Karpas-422 (cell line): ENCODE measurements around the gene IRAK4. TPM values are rescaled to one million over a fixed set of nuclear protein-coding genes. Genes with fewer than 3 reads are reported as not detected.
A peak's percentile ranks its signal among the peaks of the same experiment; 100 is the strongest.

Source experiments
- DNase-seq: peaks from one replicate; pipeline ENCODE4 v3.0.0-alpha.2; 2015
- H2AFZ ChIP-seq: fragments of 200-600 bp; sonication (generic); 2 replicates; pipeline ENCODE4 v1.6.1; 2014; ENCODE audit warnings: antibody characterized with exemption, low read length, mixed read lengths
- H3K27ac ChIP-seq: fragments of 200-600 bp; sonication (generic); 2 replicates; pipeline ENCODE4 v1.5.1; 2014; ENCODE audit warnings: mild to moderate bottlenecking, low read length, moderate library complexity
- H3K27me3 ChIP-seq: fragments of 200-600 bp; sonication (generic); 2 replicates; pipeline ENCODE4 v1.6.1; 2014; ENCODE audit warnings: low read length, mixed read lengths
- H3K36me3 ChIP-seq: fragments of 200-600 bp; sonication (generic); 2 replicates; pipeline ENCODE4 v1.6.1; 2014; ENCODE audit warnings: low read length, mixed read lengths; ENCODE audit not compliant: insufficient read depth
- H3K4me1 ChIP-seq: fragments of 200-600 bp; sonication (generic); 2 replicates; pipeline ENCODE4 v1.6.1; 2014; ENCODE audit warnings: mild to moderate bottlenecking, low read length, mixed read lengths
- H3K4me2 ChIP-seq: fragments of 200-600 bp; sonication (generic); 2 replicates; pipeline ENCODE4 v1.6.1; 2014; ENCODE audit warnings: low read length, low read depth, mild to moderate bottlenecking; ENCODE audit not compliant: poor library complexity, severe bottlenecking
- H3K4me3 ChIP-seq: fragments of 200-600 bp; sonication (generic); 2 replicates; pipeline ENCODE4 v1.5.1; 2014; ENCODE audit warnings: mild to moderate bottlenecking, antibody characterized with exemption, low read length, mixed read lengths
- H3K79me2 ChIP-seq: fragments of 200-600 bp; sonication (generic); 2 replicates; pipeline ENCODE4 v1.6.1; 2014; ENCODE audit warnings: mild to moderate bottlenecking, low read length, mixed read lengths
- H3K9ac ChIP-seq: fragments of 200-600 bp; sonication (generic); 2 replicates; pipeline ENCODE4 v1.6.0; 2014; ENCODE audit warnings: low read length
- H3K9me2 ChIP-seq: fragments of 200-600 bp; sonication (generic), shearing (Covaris generic); replicated peaks from 2 replicates; pipeline ENCODE4 v1.6.0; 2014; ENCODE audit warnings: mild to moderate bottlenecking, low read length, moderate library complexity; ENCODE audit not compliant: insufficient read depth
- H3K9me3 ChIP-seq: fragments of 300-700, 200-600 bp; sonication (generic); 2 replicates; pipeline ENCODE4 v1.6.1; 2014; ENCODE audit warnings: low read length, mixed read lengths
- H4K20me1 ChIP-seq: fragments of 200-600 bp; sonication (generic); 2 replicates; pipeline ENCODE4 v1.6.1; 2014; ENCODE audit warnings: mild to moderate bottlenecking, antibody characterized with exemption, low read length, low read depth; ENCODE audit not compliant: insufficient read depth
- total RNA-seq: library from RNA; depleted of rRNA; stranded (reverse); fragments of >200 nt; shearing (Covaris generic); gene quantifications from 2 replicates; pipeline ENCODE4 v1.2.3, GENCODE V29; 2014; ENCODE audit warnings: low replicate concordance

The IRAK4 gene
- total RNA-seq, 1 experiment from 2014 or later = 53.6 TPM

DNA sequence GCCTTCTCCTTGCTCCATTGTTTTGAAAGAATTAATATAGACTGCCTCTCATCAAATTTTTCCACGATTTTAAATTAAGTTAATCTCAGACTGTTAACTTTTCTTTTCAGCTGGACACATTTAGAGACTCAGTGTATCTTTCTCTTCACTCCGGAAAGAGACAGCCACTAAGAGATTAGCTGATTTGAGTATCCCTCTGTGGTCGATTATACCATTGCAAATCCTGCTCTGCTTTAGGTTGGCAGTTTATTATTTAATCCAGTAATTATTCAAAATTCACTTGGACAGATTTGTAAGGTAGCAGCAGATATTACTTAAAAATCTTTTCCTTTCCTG lies 48.0 kb downstream of the IRAK4 start:
- Histone ChIP-seq H3K27ac (peak overlapping the region; percentile 91), H3K4me1 (peaks cover 36% of the 10 kb centered on the region), H2AFZ (peak overlapping the region; percentile 73), H3K9ac (peak overlapping the region; percentile 91), H3K27me3 (no peaks in the 10 kb centered on the region), H3K4me2 (peak overlapping the region; percentile 86), H3K9me2 (no peaks in the 10 kb centered on the region), H3K36me3 (peaks cover 23% of the 10 kb centered on the region), H3K4me3 (peak overlapping the region; percentile 89), H3K79me2 (peaks cover 43% of the 10 kb centered on the region), H3K9me3 (no peaks in the 10 kb centered on the region), H4K20me1 (peaks cover 3% of the 10 kb centered on the region; the same call in 1 of the 2 replicates)
- peak; percentile 71 for DNase-seq

DNA sequence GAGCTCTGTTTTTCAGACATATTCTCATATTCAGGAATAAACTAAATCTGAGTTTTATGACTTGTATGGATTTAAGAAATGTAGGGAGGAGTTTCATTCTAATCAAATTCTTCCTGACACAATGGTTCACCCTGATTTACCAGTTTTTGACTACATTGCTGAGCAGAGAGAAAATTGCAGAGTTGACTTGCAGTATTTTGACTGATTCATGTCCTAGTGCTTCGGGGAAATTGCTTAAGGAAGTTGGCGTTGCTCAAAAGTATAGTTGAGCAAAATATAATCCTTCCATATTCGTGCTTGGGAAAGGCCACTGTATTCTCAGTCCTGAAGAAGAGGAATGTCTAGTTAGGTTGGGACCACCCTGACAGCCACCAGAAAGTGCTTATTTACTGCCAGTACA lies 48.6 kb downstream of the IRAK4 start:
- no peak overlapping the region for H2AFZ ChIP-seq
- no peaks in the 10 kb centered on the region for H3K9me3 ChIP-seq
- H4K20me1 ChIP-seq = peaks cover 3% of the 10 kb centered on the region; the same call in 1 of the 2 replicates
- DNase-seq = no peak
- H3K27me3 ChIP-seq = no peaks in the 10 kb centered on the region
- H3K4me3 ChIP-seq = peak overlapping the region; percentile 89
- H3K4me2 ChIP-seq = peak overlapping the region; percentile 86
- H3K36me3 ChIP-seq = peaks cover 18% of the 10 kb centered on the region
- peaks cover 36% of the 10 kb centered on the region for H3K79me2 ChIP-seq
- H3K9me2 ChIP-seq = no peaks in the 10 kb centered on the region
- H3K27ac ChIP-seq = peak overlapping the region; percentile 91
- H3K9ac ChIP-seq = peak overlapping the region; percentile 91
- H3K4me1 ChIP-seq = peaks cover 36% of the 10 kb centered on the region

- peaks cover 16% of the 10 kb centered on the region for H3K4me1 ChIP-seq
- H3K4me2 ChIP-seq = no peak overlapping the region
- no peak overlapping the region for H3K27ac ChIP-seq
- no peak overlapping the region for H3K4me3 ChIP-seq
- H3K9ac ChIP-seq = no peak overlapping the region
- no peaks in the 10 kb centered on the region for H3K9me3 ChIP-seq
- no peak overlapping the region for H2AFZ ChIP-seq
- H4K20me1 ChIP-seq = no peaks in the 10 kb centered on the region
- DNase-seq = no peak
- no peaks in the 10 kb centered on the region for H3K27me3 ChIP-seq
- H3K79me2 ChIP-seq = no peaks in the 10 kb centered on the region
- H3K9me2 ChIP-seq = no peaks in the 10 kb centered on the region
- H3K36me3 ChIP-seq = no peaks in the 10 kb centered on the region
Measured at GRCh38 chr12:43812057-43812456, 53.3 kb downstream of the IRAK4 start.

- no peak overlapping the region for H3K9ac ChIP-seq
- H3K79me2 ChIP-seq = no peaks in the 10 kb centered on the region
- no peaks in the 10 kb centered on the region for H3K9me3 ChIP-seq
- no peak overlapping the region for H3K4me3 ChIP-seq
- no peaks in the 10 kb centered on the region for H3K27me3 ChIP-seq
- peaks cover 8% of the 10 kb centered on the region for H3K4me1 ChIP-seq
- no peaks in the 10 kb centered on the region for H4K20me1 ChIP-seq
- H3K36me3 ChIP-seq = no peaks in the 10 kb centered on the region
- no peaks in the 10 kb centered on the region for H3K9me2 ChIP-seq
- no peak for DNase-seq
- H3K27ac ChIP-seq = no peak overlapping the region
- H2AFZ ChIP-seq = no peak overlapping the region
- H3K4me2 ChIP-seq = no peak overlapping the region
Measured at GRCh38 chr12:43812926-43813325, 54.2 kb downstream of the IRAK4 start.

GRCh38 chr12:43815416-43815815 lies 56.7 kb downstream of the IRAK4 start:
- Histone ChIP-seq H3K4me1 (peaks cover 8% of the 10 kb centered on the region), H3K27me3 (no peaks in the 10 kb centered on the region), H3K4me2 (peak overlapping the region; percentile 33), H2AFZ (peak overlapping the region; percentile 15; the same call in 1 of the 2 replicates), H3K27ac (no peak overlapping the region), H3K79me2 (no peaks in the 10 kb centered on the region), H4K20me1 (no peaks in the 10 kb centered on the region), H3K9ac (no peak overlapping the region), H3K36me3 (no peaks in the 10 kb centered on the region), H3K9me3 (no peaks in the 10 kb centered on the region), H3K4me3 (no peak overlapping the region), H3K9me2 (no peaks in the 10 kb centered on the region)
- no peak for DNase-seq

DNA sequence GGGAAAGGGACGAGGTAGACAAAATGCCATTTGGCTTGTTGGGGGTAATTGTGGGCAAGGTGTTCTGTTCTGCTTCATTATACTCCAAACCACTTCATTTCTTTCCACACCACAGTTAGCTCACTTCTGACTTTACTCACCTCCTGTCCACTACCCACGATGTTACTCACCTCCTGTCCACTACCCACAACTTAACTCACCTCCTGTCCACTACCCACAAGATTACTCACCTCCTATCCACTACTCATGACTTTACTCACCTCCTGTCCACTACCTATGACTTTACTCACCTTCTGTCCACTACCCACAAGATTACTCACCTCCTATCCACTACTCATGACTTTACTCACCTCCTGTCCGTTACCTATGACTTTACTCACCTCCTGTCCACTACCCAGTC lies 57.4 kb downstream of the IRAK4 start:
- no peaks in the 10 kb centered on the region for H3K36me3 ChIP-seq
- no peaks in the 10 kb centered on the region for H3K27me3 ChIP-seq
- peaks cover 8% of the 10 kb centered on the region for H3K4me1 ChIP-seq
- no peak overlapping the region for H3K27ac ChIP-seq
- no peaks in the 10 kb centered on the region for H3K79me2 ChIP-seq
- H3K9ac ChIP-seq = no peak overlapping the region
- no peak overlapping the region for H3K4me2 ChIP-seq
- no peak for DNase-seq
- H3K9me3 ChIP-seq = no peaks in the 10 kb centered on the region
- no peaks in the 10 kb centered on the region for H3K9me2 ChIP-seq
- no peak overlapping the region for H3K4me3 ChIP-seq
- H4K20me1 ChIP-seq = no peaks in the 10 kb centered on the region
- no peak overlapping the region for H2AFZ ChIP-seq

GRCh38 chr12:43824207-43824775 lies 65.5 kb downstream of the IRAK4 start:
- Histone ChIP-seq H3K4me3 (no peak overlapping the region), H2AFZ (no peak overlapping the region), H3K36me3 (no peaks in the 10 kb centered on the region), H3K9me2 (no peaks in the 10 kb centered on the region), H3K4me2 (no peak overlapping the region), H3K9me3 (no peaks in the 10 kb centered on the region), H3K79me2 (no peaks in the 10 kb centered on the region), H4K20me1 (no peaks in the 10 kb centered on the region), H3K27ac (no peak overlapping the region), H3K9ac (no peak overlapping the region), H3K27me3 (no peaks in the 10 kb centered on the region), H3K4me1 (no peaks in the 10 kb centered on the region)
- no peak for DNase-seq

DNA sequence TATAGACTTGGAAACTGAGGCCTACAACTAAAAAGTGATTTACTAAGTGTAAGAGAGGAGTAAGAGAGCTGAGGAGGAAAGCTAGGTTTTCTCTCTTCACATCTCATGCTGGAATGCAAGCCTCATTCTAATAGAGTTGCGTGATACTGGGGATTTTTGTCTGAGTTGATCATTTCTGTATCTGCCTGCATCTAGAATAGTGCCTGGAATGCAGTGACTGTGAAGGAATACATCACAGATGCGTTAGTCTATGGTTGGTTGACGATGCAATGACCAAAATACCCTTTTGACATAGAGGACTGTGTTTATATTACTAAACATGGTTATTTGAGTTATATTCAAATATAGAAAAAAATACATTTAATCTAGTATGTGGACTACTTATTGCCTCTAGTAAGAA lies 67.9 kb downstream of the IRAK4 start:
- DNase-seq = no peak

More for the DNA sequence above, 67.9 kb downstream of the IRAK4 start:
- Histone ChIP-seq H3K4me3 (no peak overlapping the region), H3K4me2 (no peak overlapping the region), H4K20me1 (no peaks in the 10 kb centered on the region), H2AFZ (no peak overlapping the region), H3K27ac (no peak overlapping the region), H3K9me2 (no peaks in the 10 kb centered on the region), H3K79me2 (no peaks in the 10 kb centered on the region), H3K36me3 (no peaks in the 10 kb centered on the region), H3K9ac (no peak overlapping the region), H3K9me3 (no peaks in the 10 kb centered on the region), H3K4me1 (peaks cover 6% of the 10 kb centered on the region), H3K27me3 (no peaks in the 10 kb centered on the region)
